GM18858 (cell line): ENCODE measurements around the gene TSPAN13.

Source experiments
- ATAC-seq: cut with Tn5 transposase; IDR thresholded peaks from one replicate; pipeline ENCODE4 v1.9.1; 2021; ENCODE audit not compliant: unreplicated experiment

TSPAN13 gene

DNA sequence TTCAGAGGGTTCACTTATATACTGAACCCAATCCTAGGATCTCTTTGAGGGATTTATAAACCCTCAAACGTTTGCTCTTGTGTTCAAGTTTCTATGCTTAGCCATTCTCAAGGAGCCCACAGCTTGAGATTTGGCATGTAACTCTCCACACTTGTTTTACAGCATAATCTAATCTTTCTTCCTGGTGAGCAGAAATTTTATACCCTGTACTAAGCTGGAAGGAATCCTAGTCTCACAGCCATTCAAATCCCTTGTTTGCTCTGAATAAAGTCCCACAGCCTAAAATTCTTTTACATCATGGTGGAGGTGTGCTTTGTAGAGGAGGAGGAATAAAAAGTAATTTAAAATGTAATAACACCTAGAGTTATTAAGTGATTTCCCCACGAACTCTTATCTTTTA lies 56.6 kb downstream of the TSPAN13 start:
- ATAC-seq: no peak

DNA sequence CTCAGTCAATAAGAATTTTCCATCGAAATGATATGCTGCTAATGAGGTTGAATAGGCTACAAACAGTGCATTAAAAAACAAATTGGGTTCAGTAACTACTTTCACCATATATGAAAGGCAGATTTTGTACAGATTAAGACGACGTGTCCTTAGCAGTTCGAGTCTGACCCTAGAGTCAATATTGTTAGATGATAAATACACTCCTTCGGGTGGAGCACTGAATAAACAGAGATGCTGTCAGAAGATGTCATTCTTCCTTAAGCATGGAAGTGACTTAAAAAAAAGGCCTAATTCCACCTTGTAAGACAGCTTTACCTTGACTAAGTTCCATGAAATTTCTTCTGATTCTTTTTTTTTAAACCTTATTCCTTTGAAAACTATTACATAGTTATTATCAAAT lies 57.0 kb downstream of the TSPAN13 start:
- no peak for ATAC-seq

DNA sequence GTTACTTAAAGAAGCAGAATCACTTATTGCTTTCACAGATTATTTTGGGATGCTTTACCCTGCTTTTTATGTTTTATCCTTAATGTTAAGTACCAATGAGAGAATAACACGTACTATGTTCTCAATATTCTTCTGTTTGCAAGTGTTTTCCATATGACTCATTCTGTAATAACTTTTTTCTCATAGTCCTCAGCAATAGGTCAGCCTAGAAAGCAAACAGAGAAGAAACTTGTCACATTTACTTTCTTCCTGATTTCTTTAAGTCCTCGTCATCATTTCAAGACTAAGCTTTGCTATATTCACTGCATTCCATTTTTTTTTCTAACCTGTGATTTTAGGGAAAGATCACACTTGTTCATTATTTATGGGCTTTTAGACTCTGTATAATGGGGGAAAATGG lies 58.0 kb downstream of the TSPAN13 start:
- no peak for ATAC-seq

DNA sequence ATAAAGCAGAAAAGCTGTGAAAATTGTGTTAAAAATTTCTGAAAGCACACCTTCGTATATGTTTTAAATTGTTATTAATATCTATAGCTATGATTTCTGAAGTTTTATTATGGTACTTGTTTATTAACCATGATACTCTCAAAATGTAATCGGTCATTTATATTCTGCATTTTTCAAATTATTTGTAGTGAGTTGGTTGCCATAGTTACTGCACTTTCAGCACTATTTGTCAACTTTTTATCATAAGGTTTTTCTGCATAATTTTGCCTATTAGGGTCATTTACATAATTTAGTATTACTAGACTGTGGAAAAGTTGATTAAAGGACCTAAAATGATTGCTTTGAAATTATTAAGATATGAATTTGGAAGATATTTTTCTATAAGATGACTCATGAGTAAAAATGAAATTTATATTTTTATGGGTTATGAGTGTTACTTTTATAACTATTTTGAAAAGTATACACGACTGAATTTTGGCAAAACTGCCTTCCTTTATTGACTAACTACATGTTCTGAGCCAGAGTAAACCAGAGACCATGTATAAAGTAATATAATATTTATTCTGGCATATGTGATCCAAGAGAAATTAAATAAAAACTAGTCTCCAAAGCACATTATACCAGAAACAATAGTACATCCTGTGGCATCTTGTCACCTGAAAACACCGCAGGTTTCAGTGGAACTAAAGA lies 59.1 kb downstream of the TSPAN13 start:
- no peak for ATAC-seq

DNA sequence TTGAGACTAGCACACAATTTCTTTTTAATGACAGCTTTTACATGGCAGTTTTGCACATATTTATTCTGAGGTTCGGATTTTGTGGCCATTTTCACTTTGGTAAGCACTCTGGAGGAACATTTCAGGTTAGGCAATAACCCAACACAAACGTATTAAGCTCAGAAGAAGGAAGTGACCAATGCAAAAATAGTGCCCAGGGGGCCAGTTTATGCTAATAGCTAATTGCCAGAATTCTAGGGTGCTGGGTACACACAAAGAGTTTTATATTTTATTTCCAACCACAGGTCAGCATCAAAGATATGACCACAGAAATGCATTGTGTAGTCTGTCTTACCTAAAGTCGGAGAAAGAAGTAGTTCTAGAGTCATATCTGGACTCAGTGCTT lies 59.7 kb downstream of the TSPAN13 start:
- ATAC-seq: no peak

DNA sequence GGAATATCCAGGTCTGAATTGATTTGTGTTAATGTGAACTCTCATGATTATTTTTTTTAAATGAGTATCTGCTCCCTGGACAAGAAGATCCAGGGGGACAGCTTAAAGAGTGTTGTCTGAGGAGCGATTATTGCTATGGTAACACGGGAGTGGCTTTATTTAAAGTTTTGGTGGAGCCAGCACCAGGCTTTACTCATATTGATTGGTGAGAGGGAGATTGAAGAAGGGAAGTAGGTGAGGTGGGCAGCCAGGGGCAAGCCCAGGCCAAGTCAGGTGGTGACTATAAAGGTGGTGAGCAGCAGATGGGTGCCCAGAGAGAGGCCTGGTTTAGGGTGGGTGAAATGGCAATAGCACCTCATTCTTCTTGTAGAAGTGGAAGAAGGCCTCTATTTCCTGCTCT lies 61.4 kb downstream of the TSPAN13 start:
- no peak for ATAC-seq

DNA sequence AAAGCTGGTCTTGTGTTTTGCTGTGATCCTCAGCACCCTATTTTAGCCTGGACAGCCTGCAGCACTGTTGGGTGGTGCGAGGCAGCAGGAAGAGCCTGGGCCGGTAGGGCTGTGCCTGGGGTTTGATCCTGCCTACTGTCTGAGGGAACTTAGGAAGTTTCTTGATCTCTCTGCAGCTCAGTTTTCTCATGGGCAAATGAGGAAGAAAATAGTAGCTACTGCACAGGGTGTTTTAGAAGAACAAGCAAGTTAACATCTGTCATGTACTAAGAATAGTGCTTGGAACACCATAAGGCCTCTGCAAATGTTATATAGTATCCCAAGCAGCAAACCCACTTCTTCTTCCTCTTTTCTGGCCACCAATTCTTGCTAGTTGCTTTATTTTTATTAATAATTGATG lies 63.3 kb downstream of the TSPAN13 start:
- no peak for ATAC-seq

DNA sequence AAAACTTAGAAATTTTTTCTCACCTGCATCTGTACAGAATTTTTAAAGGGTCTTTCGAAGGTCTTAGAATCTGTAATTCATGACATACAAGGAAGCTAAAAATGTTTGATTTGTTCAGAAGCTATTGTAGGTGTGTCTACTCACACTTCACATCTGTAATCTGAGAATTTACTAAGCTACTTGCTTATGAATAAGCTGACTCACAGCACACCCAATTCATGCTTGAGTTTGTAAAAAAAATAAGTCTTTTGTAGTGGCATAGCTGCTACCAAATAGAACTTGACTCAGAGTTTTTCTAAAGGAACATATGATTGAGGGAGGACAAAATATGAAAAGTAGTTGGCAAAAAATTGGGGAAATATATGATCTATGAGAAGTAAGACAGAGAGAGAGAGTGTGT lies 64.0 kb downstream of the TSPAN13 start:
- ATAC-seq: no peak

DNA sequence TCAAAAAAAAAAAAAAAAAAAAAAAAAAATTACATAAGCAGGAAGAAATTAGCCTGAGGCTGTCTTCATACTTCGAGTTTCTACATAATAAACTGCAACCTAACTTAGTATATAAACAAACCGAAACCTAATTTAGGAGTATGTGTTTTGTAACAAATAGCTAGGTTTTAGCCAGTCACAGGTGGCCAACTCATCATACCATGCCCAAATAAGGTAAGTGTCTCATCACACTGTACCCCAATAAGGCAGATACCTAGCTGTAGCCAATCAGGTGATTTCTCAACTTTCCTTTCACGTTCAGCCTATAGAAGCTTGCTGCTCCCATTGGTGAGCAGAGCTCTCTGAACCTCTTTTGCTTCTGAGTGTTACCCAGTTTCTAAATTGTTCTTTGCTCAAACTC lies 65.2 kb downstream of the TSPAN13 start:
- no peak for ATAC-seq

DNA sequence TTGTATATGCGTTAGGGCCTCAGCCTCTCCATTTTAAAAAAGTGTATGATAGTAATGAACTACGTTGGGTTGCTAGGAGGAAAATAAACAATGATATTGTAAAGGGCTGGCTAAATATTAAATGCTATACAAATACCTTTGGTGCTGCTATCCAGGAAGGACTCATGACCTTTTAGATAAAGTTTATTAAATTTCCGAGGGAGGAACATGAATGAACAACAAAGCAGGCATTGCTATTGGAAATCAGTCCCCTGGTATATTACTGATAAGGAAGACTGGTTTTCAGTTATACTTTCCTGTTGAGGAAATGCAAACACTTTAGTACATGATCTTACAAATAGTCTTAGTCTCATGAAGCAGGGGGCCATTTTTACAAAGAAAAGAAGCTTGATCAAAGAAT lies 68.5 kb downstream of the TSPAN13 start:
- no peak for ATAC-seq

DNA sequence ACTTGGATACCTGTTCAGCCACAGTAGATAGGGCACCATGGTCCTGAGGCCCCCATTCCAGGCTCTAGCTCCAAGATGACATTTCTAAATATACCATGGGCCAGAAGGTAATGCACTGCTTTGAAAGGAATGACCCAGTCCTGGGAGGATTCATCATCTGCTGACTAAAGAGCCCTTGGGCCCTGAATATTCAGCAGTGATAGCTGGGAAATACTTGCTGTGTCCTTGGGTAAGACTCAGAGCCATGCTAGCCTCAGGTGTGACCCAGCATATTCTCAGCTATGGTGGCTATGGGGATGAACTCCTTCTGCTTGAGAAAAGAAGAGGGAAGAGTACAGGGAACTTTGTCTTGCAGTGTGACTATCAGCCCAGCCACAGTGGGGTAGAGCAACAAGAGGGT lies 72.5 kb downstream of the TSPAN13 start:
- ATAC-seq: no peak

DNA sequence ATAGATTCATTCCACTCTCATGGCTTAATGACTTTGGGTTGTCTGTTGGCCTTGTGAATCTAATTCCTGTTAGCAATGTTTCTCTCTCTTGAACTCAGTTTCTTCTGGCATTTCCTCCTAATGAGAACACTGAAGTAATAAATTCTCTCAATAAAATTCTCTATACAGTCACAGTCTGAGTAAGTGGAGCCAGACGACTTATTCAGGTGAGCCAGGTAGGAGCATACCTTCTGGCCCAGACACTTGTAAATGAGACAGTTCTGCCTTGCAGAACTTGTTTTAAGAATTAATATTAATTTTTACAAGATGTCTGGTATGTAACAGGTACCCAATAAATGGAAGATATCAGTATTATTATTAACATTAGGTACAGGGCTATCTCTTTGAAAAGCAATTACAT lies 79.8 kb downstream of the TSPAN13 start:
- no peak for ATAC-seq
